Gastrocnemius medialis (tissue), 4 donors: ENCODE results near the gene NRG3.

Experiments used
- CTCF ChIP-seq, 5 experiments: fragments of 450-650 bp in 3 of 5; fragments of 200-600 bp in 2 of 5; sonication (generic) in 2 of 5; IDR thresholded peaks in 4 of 5; conservative IDR thresholded peaks in 1 of 5; 1 replicate in 4 of 5; 2 replicates in 1 of 5; pipeline ENCODE4 v1.5.1; 2016 to 2019; ENCODE audit warnings: antibody characterized with exemption in 5 of 5, mild to moderate bottlenecking in 3 of 5, moderate library complexity in 3 of 5
- POLR2A ChIP-seq, 2 donors: fragments of 450-650 bp; IDR thresholded peaks; one replicate each; pipeline ENCODE4 v1.6.1; 2017; ENCODE audit warnings: antibody characterized with exemption in 2 of 2, mild to moderate bottlenecking in 2 of 2, moderate library complexity in 2 of 2

- no peak for TF ChIP-seq CTCF (IDR thresholded peaks at IDR 0.05 in 4 of 5, conservative IDR thresholded peaks at IDR 0.05 in 1 of 5)
- no peak for TF ChIP-seq POLR2A (IDR thresholded peaks at IDR 0.05)
Measured at GRCh38 chr10:82762641-82763040, 887.6 kb downstream of the NRG3 start.
